ENCODE data around the gene ZC3H8.
A peak's percentile ranks its signal among the peaks of the same experiment; 100 is the strongest.

ZC3H8 gene

GRCh38 chr2:112201696-112202430, 53.0 kb downstream of the ZC3H8 start:
- in situ Hi-C loops (cut with HindIII; ENCODE audit: low pct_unique_long_range_greater_than_20kb, low sequenced_read_pairs) = no loop called here
- TF ChIP-seq JUND (IDR thresholded peaks at IDR 0.05; ENCODE audit: low read depth) = no peak

GRCh38 chr2:112199188-112199587, 55.7 kb downstream of the ZC3H8 start:
- no peak for DNase-seq (ENCODE audit: low read depth in 1 of 2, low spot score in 1 of 2)
- no peak for TF ChIP-seq JUND (IDR thresholded peaks at IDR 0.05; ENCODE audit: low read depth)
- in situ Hi-C loops (cut with HindIII; ENCODE audit: low pct_unique_long_range_greater_than_20kb, low sequenced_read_pairs) = no loop called here

More at GRCh38 chr2:112201696-112202430, 53.0 kb downstream of the ZC3H8 start:
- no peak for DNase-seq (ENCODE audit: low read depth in 1 of 2, low spot score in 1 of 2)

GRCh38 chr2:112198780-112199179, 56.1 kb downstream of the ZC3H8 start:
- no peak for TF ChIP-seq JUND (IDR thresholded peaks at IDR 0.05; ENCODE audit: low read depth)
- no peak for DNase-seq (ENCODE audit: low read depth in 1 of 2, low spot score in 1 of 2)
- in situ Hi-C loops (cut with HindIII; ENCODE audit: low pct_unique_long_range_greater_than_20kb, low sequenced_read_pairs) = no loop called here

GRCh38 chr2:112197868-112198267, 57.0 kb downstream of the ZC3H8 start:
- in situ Hi-C loops (cut with HindIII; ENCODE audit: low pct_unique_long_range_greater_than_20kb, low sequenced_read_pairs) = no loop called here
- no peak for TF ChIP-seq JUND (IDR thresholded peaks at IDR 0.05; ENCODE audit: low read depth)
- no peak for DNase-seq (ENCODE audit: low read depth in 1 of 2, low spot score in 1 of 2)

GRCh38 chr2:112195950-112196349, 58.9 kb downstream of the ZC3H8 start:
- TF ChIP-seq JUND (IDR thresholded peaks at IDR 0.05; ENCODE audit: low read depth) = no peak
- DNase-seq (ENCODE audit: low read depth in 1 of 2, low spot score in 1 of 2) = no peak
- in situ Hi-C loops (cut with HindIII; ENCODE audit: low pct_unique_long_range_greater_than_20kb, low sequenced_read_pairs) = no loop called here

GRCh38 chr2:112195167-112195766, 59.6 kb downstream of the ZC3H8 start:
- in situ Hi-C loops (cut with HindIII; ENCODE audit: low pct_unique_long_range_greater_than_20kb, low sequenced_read_pairs) = no loop called here
- DNase-seq (ENCODE audit: low read depth in 1 of 2, low spot score in 1 of 2) = peak in 1 of 2 experiments; percentile 10
- no peak for TF ChIP-seq JUND (IDR thresholded peaks at IDR 0.05; ENCODE audit: low read depth)

- in situ Hi-C loops (cut with HindIII; ENCODE audit: low pct_unique_long_range_greater_than_20kb, low sequenced_read_pairs) = no loop called here
- TF ChIP-seq JUND (IDR thresholded peaks at IDR 0.05; ENCODE audit: low read depth) = no peak
These were observed 60.4 kb downstream of the ZC3H8 start for GRCh38 chr2:112194482-112194881.

GRCh38 chr2:112194028-112194427, 60.8 kb downstream of the ZC3H8 start:
- no peak for DNase-seq (ENCODE audit: low read depth in 1 of 2, low spot score in 1 of 2)
- TF ChIP-seq JUND (IDR thresholded peaks at IDR 0.05; ENCODE audit: low read depth) = no peak
- in situ Hi-C loops (cut with HindIII; ENCODE audit: low pct_unique_long_range_greater_than_20kb, low sequenced_read_pairs) = no loop called here

More at GRCh38 chr2:112194482-112194881, 60.4 kb downstream of the ZC3H8 start:
- DNase-seq (ENCODE audit: low read depth in 1 of 2, low spot score in 1 of 2) = no peak

GRCh38 chr2:112189001-112189556, 65.8 kb downstream of the ZC3H8 start:
- TF ChIP-seq JUND (IDR thresholded peaks at IDR 0.05; ENCODE audit: low read depth) = no peak
- no peak for DNase-seq (ENCODE audit: low read depth in 1 of 2, low spot score in 1 of 2)
- in situ Hi-C loops (cut with HindIII; ENCODE audit: low pct_unique_long_range_greater_than_20kb, low sequenced_read_pairs) = no loop called here

- no peak for DNase-seq (ENCODE audit: low read depth in 1 of 2, low spot score in 1 of 2)
- in situ Hi-C loops (cut with HindIII; ENCODE audit: low pct_unique_long_range_greater_than_20kb, low sequenced_read_pairs) = no loop called here
- no peak for TF ChIP-seq JUND (IDR thresholded peaks at IDR 0.05; ENCODE audit: low read depth)
These were observed 66.8 kb downstream of the ZC3H8 start for GRCh38 chr2:112187805-112188596.

- no peak for DNase-seq (ENCODE audit: low read depth in 1 of 2, low spot score in 1 of 2)
- in situ Hi-C loops (cut with HindIII; ENCODE audit: low pct_unique_long_range_greater_than_20kb, low sequenced_read_pairs) = no loop called here
- no peak for TF ChIP-seq JUND (IDR thresholded peaks at IDR 0.05; ENCODE audit: low read depth)
These were observed 67.7 kb downstream of the ZC3H8 start for GRCh38 chr2:112187046-112187715.

GRCh38 chr2:112185131-112185530, 69.7 kb downstream of the ZC3H8 start:
- no peak for TF ChIP-seq JUND (IDR thresholded peaks at IDR 0.05; ENCODE audit: low read depth)
- no peak for DNase-seq (ENCODE audit: low read depth in 1 of 2, low spot score in 1 of 2)
- in situ Hi-C loops (cut with HindIII; ENCODE audit: low pct_unique_long_range_greater_than_20kb, low sequenced_read_pairs) = no loop called here

Measured in T47D (cell line).